Measurements from ENCODE around the gene RPN1. TPM values are rescaled to one million over a fixed set of nuclear protein-coding genes. Genes with fewer than 3 reads are reported as not detected.

The RPN1 gene
- total RNA-seq, 2 donors from 2014 or later = 126 to 133 TPM

DNA sequence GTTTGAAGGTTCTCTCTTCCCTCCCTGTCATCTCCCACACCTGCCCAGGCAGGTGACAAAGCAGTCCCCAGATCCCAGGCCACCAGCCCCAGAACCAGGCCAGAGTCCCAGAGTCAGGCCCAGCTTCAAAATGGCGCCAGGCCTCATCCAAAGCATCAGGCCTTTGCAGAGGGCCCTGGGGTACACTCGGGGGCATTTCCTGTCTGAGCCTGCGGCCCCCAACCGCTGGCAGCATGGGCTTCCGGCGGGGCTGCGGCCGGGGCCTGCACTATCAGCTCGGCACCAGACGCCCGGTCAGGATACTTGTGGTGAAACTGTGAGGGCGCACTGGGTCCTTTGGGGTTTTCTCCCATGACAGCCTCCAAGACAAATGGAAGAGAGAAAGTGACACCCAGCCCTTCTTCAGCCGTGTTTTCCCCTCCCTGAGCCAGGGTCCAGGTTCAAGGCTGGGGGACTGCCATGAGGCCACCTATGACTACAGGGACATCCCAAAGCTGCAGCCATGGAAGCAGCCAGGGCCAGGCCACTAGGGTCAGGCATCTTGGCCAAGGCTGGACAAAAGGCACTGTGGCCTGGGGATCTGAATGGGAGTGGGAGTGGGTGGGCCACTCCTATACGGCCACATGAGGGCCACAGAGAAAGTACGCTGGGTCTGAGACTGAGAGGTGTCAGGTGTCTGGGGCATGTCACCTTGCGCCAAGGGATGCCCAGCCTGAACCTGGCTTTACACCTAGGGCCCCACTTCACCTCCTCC lies 33.9 kb downstream of the RPN1 start:
- H3K27me3 ChIP-seq = no peaks in the 10 kb centered on the region
- H3K9me3 ChIP-seq = no peaks in the 10 kb centered on the region
- intact Hi-C loops (cut with DNase I) = no loop called here
- H3K4me1 ChIP-seq = peaks cover 24% of the 10 kb centered on the region
- WGBS, 2 donors = 63 to 93% methylated on average over 12 to 13 of the region's 16 CpGs
- H3K27ac ChIP-seq = peak overlapping the region in 2 of 4 donors; percentile 55 to 76
- TF ChIP-seq, protein P1, sequence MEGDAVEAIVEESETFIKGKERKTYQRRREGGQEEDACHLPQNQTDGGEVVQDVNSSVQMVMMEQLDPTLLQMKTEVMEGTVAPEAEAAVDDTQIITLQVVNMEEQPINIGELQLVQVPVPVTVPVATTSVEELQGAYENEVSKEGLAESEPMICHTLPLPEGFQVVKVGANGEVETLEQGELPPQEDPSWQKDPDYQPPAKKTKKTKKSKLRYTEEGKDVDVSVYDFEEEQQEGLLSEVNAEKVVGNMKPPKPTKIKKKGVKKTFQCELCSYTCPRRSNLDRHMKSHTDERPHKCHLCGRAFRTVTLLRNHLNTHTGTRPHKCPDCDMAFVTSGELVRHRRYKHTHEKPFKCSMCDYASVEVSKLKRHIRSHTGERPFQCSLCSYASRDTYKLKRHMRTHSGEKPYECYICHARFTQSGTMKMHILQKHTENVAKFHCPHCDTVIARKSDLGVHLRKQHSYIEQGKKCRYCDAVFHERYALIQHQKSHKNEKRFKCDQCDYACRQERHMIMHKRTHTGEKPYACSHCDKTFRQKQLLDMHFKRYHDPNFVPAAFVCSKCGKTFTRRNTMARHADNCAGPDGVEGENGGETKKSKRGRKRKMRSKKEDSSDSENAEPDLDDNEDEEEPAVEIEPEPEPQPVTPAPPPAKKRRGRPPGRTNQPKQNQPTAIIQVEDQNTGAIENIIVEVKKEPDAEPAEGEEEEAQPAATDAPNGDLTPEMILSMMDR (IDR thresholded peaks at IDR 0.05) = no peak
- no peak for TF ChIP-seq POLR2A (IDR thresholded peaks at IDR 0.05)
- peaks cover 2 to 14% of the 10 kb centered on the region in 2 donors for H3K36me3 ChIP-seq (replicated peaks in 1 of 2; ENCODE audit: insufficient read depth in 1 of 2, low read depth in 2 of 2)
- ATAC-seq (no peak), DNase-seq (no peak)
- H3K4me3 ChIP-seq = no peak overlapping the region

DNA sequence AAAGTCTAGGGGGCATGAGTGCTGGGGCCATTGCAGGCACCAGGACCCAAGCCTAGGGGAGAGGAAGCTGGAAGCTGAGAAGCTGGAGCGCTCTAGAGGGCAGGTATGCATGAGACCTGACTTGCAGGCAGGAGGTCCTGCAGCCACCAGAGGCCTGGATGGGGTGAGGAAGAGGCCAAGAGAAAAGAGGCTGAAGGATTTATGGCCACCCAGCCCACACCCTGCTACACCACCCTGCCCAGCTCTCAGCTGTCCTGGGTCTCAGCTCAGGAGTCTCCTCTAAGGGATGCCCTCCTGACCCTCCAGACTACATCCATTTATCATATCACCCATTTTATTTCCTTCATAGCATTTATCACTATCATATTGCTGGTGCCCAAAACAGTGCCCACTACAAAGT lies 36.5 kb downstream of the RPN1 start:
- ATAC-seq (no peak), DNase-seq (no peak)
- Histone ChIP-seq H3K36me3 (replicated peaks in 1 of 2; ENCODE audit: insufficient read depth in 1 of 2, low read depth in 2 of 2) (no peaks in the 10 kb centered on the region), H3K9me3 (no peaks in the 10 kb centered on the region), H3K27ac (no peak overlapping the region), H3K4me1 (peaks cover 21% of the 10 kb centered on the region), H3K4me3 (no peak overlapping the region), H3K27me3 (no peaks in the 10 kb centered on the region)
- intact Hi-C loops (cut with DNase I) = no loop called here
- TF ChIP-seq, protein P1 (IDR thresholded peaks at IDR 0.05) = no peak
- TF ChIP-seq POLR2A (IDR thresholded peaks at IDR 0.05) = no peak
- 92 to 100% methylated on average over 1 of the region's 1 CpG for WGBS, 2 donors

DNA sequence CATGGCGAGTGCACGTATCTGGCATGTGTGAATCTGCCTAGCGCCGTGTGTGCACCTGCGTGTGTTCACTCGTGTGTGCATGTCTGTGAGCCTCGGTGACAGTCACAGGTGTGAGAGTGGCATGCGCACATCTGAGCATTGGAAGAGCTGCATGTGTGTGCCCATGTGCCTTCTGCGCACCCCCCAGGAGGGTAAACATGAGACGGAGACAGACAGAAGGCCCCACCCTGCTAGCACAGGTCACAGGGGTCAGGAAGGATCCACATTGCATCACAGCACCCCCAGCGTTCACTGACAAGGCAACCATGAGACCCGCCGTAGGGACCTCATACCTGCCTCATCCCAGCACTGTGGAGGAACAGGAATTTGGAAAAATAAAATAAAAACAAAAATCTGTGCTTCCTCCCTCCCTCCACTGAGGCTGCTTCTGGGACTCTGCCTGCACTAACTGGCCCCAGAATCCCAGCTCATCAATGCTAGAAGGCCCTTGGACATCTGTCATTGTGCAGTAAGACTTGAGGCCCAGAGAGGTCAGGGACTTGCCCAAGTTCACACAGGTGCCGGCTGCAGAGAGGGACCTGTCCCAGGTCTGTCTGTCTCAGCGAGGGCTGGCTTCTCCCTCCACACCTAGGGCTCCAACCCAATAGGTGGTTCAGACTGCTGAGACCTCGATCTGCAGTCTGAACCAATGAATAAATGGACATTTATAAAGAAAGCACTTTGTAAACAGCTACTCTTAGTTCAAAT lies 37.4 kb downstream of the RPN1 start:
- intact Hi-C loops (cut with DNase I) = no loop called here
- no peaks in the 10 kb centered on the region for H3K36me3 ChIP-seq (replicated peaks in 1 of 2; ENCODE audit: insufficient read depth in 1 of 2, low read depth in 2 of 2)
- DNase-seq (no peak), ATAC-seq (no peak)
- no peak overlapping the region for H3K27ac ChIP-seq
- H3K9me3 ChIP-seq = no peaks in the 10 kb centered on the region
- H3K27me3 ChIP-seq = no peaks in the 10 kb centered on the region
- no peak overlapping the region for H3K4me3 ChIP-seq
- H3K4me1 ChIP-seq = peaks cover 17% of the 10 kb centered on the region
- TF ChIP-seq, protein P1 (IDR thresholded peaks at IDR 0.05) = no peak
- TF ChIP-seq POLR2A (IDR thresholded peaks at IDR 0.05) = no peak
- WGBS, 2 donors = 78 to 83% methylated on average over 8 to 16 of the region's 16 CpGs

DNA sequence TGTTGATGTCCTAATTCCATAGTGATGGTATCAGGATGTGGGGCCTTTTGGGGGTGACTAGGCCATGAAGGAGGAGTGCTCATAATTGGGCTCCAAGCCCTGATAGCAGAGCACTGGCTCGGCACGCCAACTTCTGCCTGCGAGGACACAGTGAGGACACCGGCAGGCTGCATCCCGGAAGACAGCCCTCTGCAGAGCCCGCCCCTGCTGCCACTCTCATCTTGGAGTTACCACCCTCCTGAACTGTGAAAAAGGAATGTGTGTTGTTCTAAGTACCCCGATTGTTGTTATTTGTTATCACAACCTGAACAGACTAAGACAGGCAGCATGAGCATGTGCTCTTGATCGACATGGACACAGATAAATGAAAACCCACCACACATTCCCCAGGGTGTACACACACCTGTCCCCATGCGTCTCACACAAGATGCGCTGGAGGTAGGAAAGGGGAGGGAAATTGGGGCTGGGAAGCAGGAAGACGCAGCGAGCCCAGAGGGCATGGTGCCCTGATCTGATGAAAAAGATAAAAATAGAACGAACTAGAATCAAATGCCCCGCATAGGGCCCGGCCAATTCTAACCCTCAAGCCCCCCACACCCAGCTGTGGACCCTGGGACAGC lies 40.1 kb downstream of the RPN1 start:
- DNase-seq (no peak), ATAC-seq (no peak)
- intact Hi-C loops (cut with DNase I) = no loop called here
- 71 to 75% methylated on average over 12 to 15 of the region's 15 CpGs for WGBS, 2 donors
- TF ChIP-seq POLR2A (IDR thresholded peaks at IDR 0.05) = no peak
- TF ChIP-seq, protein P1 (IDR thresholded peaks at IDR 0.05) = no peak
- H3K9me3 ChIP-seq = no peaks in the 10 kb centered on the region
- no peak overlapping the region for H3K27ac ChIP-seq
- H3K4me1 ChIP-seq = peaks cover 16% of the 10 kb centered on the region
- no peaks in the 10 kb centered on the region for H3K36me3 ChIP-seq (replicated peaks in 1 of 2; ENCODE audit: insufficient read depth in 1 of 2, low read depth in 2 of 2)
- no peak overlapping the region for H3K4me3 ChIP-seq
- H3K27me3 ChIP-seq = no peaks in the 10 kb centered on the region
